HG03175 (cell line): Measurements from ENCODE around the gene BBLN.
"Not testable (repeated sequence)": the region's sequence is repeated elsewhere in the genome, so short reads cannot be mapped to it uniquely, and the experiment has no call there.

Experiments
- ATAC-seq: cut with Tn5 transposase; IDR thresholded peaks from one replicate; pipeline ENCODE4 v1.9.1; 2021; ENCODE audit warnings: mild to moderate bottlenecking, moderate library complexity; ENCODE audit not compliant: unreplicated experiment

BBLN gene

DNA sequence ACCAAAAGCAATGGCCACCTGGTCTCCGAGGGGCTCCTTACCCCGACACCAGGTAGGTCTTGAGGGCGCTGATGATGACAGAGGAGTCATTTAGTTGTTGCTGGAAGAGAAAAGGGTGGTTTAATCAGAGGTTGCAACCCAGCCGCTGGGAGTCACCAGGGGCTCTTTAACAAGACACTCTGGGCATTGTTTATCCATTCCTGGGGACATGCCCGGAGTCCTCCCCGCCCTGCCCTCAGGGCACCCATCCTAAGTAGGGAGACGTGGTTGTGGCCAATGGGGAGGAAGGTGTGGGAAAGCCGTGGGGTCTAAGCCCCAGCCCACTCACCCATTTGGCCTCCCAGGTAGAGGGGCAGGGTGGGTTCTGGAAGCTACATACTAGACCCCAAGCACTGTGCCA, 35.6 kb upstream of the BBLN start:
- no peak for ATAC-seq

GRCh38 chr9:128124873-128125579, 35.0 kb upstream of the BBLN start:
- no peak for ATAC-seq

DNA sequence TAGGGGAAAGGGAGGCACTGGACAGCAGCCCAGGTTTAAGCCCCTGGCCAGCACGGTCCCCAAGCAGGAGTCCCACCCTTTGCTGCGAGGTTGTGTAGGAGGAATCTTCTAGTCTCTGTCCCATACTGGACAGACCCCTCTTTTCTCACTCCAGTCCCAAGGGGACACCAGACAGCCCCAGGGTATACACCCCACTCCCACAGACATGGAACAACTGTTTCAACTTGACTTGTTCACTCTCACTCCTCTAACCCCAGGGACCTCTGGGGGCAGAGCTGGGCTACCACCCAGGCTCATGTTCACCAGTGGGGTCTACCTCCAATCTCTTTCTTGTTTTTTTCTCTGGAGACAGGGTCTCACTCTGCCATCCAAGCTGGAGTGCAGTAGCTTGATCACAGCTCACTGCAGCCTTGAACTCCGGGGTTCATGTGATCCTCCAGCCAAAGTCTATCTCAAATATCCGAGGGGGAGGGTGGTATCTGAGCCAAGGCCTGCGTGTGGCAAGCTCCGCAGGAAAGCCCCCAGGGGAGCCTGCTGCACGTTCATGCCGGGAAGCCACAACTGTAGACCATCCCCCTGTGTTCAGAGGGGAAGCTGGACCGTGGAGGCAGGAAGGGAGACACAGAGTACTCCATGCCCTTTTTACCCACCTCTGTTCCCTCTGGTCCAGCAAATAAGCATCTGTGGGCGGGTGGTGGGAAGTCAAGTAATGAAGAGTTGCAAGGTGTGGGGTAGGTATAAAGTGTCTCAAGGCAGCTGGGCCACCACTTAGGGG, 34.3 kb upstream of the BBLN start:
- ATAC-seq: no peak

GRCh38 chr9:128127568-128127989, 32.5 kb upstream of the BBLN start, which contains the start of gene PTGES2:
PTGES2 (minus strand) TSS chr9:128127729; CDS start chr9:128127717, 12 bp downstream.
- ATAC-seq: peak; percentile 59

DNA sequence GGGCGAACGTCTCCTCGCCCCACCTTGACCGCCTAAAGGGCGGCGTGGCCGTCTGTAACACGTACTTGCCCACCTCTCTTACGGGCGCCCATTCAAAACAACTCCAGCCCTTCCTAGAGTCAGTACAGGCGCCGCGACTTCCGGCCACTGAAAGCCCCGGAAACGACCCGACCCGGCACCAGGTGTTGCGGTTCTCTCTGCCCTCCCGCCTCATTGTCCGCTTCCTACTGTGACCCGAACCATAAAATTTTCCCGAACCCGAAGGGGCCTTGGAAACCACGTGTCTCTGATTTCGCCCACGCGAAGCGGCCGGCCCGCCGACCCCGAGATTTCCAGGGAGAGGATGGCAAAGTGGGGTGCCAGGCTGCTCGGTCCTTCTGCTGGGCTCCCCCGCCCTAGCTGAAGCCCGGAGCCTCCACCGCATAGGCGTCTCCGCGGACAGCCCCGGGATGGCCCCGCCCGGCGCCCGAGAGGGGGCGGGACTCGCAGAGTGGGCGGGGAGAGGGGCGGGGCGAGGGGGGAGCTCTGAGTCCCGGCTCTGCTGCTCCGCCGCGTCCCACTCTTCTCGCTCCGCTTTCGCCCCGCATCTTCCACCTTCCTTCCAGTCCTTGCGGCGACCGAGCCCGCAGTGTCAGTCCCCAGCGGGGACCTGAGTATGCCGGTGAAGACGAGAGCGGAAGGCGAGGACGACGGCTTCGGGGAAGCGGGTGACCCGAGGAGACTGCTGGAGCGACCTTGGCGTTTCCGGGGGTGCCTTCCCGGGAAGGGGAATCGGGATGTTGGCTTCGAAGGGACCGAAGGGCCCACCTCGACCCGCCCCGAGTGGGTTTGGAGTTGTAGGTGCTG, 31.9 kb upstream of the BBLN start:
- ATAC-seq: peak; percentile 72

DNA sequence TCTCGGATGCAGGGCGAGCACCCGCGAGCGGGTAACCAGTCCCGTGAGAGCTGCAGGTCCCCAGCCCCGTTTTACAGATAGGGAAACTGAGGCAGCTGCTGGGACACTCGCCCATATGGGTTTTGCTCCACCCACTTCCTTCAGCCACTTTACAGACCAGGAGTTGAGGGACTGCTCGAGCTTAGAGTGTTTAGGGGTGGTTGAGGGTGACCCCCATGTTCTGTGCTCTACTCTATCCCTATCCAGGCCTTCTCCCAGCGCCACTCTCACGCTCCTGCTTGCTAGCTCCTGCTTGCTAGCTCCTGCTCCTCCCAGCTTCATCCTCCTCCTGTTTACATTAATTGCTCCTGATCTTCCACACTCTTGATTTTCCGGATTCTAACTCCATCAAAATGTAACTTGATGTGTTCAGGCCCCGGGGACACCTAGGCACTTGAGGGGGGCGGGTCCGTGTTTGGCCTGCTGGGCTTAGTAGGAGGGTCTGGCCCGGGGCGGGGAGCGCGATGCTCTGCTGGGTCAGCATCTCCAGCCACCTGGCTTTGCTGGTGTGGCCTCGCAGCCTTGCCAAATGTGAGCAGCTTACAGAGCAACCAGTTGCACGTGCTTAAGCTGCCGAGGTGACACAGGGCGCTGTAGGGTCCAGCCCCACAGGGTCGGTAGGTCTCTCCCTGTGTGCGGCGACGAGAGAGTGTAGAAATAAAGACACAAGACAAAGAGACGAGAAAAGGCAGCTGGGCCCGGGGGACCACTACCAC, 31.1 kb upstream of the BBLN start:
- ATAC-seq: no peak

- not testable (repeated sequence) for ATAC-seq
These were observed 30.0 kb upstream of the BBLN start for GRCh38 chr9:128129976-128130590.

- ATAC-seq: not testable (repeated sequence)
These were observed 29.4 kb upstream of the BBLN start for GRCh38 chr9:128130651-128131050.

GRCh38 chr9:128131346-128131745, 28.7 kb upstream of the BBLN start:
- ATAC-seq: not testable (repeated sequence)

GRCh38 chr9:128132139-128132538, 27.9 kb upstream of the BBLN start:
- not testable (repeated sequence) for ATAC-seq

GRCh38 chr9:128135561-128135960, 24.5 kb upstream of the BBLN start:
- ATAC-seq: not testable (repeated sequence)

DNA sequence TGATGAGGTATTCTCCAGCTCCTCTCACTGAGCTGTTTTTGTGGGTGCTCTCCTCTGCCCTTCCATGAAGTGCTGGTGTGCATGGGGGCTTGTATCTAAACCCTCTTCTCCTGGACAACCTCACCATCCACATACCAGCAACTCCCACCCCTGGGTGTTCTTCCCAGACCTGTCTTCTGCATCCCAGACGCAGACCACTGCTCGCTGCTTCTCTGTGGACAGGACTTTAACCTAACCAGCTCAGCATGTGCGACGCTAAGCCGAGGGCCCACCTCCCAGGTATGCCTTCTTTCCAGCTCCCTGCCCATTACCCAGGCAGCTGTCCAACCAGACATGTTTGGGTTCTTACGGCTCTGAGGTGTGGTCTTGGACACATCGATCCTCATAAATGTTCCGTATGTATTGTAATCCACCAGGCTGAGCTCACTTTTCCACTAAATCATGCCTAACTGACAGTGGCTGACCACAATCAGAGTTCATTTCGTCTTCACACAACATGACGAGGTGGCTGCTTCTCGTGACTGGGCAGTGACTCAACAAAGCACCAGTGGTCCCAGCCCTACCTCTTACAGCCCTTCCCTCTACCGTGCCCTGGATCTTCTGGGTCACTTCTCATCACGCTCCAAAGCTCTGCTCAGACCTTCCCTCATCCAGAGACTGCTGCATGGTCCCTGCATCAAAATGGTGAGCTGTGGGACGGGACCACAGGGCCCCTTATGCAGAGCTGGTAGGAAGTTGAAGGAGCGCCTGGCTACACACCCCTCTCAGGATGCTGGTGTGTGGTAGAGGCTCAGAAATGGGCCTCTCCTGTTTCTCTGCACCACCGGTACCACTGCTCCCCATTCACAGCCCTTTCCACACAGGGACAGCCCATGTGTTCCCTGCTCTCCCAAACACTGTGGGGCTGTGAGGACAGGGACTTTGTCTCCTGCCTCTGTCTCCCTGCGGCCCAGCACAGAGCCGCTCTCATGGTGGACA, 23.0 kb upstream of the BBLN start:
- ATAC-seq: no peak

GRCh38 chr9:128138001-128138400, 22.1 kb upstream of the BBLN start:
- no peak for ATAC-seq

GRCh38 chr9:128139621-128140020, 20.4 kb upstream of the BBLN start:
- no peak for ATAC-seq

GRCh38 chr9:128141604-128142003, 18.5 kb upstream of the BBLN start:
- ATAC-seq: no peak

DNA sequence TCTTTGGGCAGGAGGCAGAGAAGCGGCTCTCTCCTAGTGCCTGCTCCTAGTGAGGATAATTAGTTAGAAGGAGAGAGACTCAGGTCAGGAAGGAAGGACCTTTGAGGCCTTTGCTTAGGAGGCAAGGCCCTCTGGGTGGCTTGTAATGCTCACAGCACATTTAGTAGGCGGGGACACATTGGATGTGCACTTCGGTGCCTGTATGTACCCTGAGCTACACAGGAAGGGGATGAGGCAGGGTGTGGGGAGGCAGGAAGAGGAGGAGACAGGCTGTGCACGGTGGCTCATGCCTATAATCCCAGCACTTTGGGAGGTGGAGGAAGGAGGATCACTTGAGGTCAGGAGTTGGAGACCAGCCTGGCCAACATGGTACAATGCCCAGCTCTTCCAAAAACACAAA, 18.0 kb upstream of the BBLN start:
- ATAC-seq: no peak

GRCh38 chr9:128142596-128142995, 17.5 kb upstream of the BBLN start:
- no peak for ATAC-seq

DNA sequence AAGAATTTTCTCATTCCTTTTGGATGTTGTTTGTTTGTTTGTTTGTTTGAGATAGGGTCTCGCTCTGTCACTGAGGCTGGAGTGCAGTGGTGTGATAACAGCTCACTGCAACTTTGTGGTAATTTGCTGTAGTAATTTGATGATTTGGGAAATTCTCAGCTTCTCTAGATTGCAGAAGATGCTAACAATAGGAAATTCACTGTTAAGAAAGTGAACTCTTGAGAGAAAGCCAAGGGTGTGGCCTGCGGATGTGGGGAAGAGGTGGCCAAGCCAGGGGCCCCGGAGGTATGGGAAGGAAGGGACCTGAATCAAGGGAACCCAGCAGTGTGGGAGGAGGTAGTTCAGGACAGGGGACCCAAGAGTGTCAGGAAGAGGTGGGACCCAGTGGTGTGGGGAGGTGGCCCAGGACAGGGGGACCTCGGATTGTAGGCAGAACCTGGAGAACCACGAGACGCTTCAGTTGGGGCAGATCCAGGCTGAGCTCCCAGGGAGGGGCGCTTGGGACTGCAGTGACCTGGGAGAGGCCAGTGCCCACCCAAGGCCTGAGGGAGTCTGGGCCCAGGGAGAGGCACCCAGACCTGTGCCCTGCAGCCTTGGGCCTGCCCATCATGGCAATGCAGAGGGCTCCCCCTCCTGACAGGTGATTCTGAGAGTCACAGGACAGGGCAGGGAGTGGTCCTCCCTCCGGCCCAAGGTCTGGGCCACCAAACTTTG, 16.4 kb upstream of the BBLN start:
- no peak for ATAC-seq
